Measurements from ENCODE around the gene NGF. TPM values are rescaled to one million over a fixed set of nuclear protein-coding genes. Genes with fewer than 3 reads are reported as not detected.

The NGF gene
- total and polyA plus RNA-seq, 2 experiments from 2014 or later, result 0.37 to 2.6 TPM

DNA sequence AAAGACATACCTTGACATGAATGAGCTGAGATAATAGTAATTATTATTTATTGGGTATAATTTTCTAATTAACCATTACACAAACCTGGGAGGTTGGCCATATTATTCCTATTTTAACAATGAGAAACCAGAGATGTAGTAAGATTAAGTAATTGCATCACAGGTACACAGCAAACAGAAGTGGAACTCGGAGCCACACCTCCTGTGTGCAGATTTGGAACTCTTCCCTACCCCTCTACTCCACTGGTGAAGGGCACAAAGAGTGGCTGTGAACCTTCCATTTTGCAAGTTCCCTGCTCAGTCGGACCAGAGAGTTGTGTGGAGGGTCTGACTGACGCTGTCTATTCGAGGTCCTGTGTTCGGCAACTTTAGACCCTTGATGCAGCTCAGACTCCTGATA lies 45.0 kb downstream of the NGF start:
- no peaks in the 10 kb centered on the region for H3K9me3 ChIP-seq (ENCODE audit: low read depth)
- H2AFZ ChIP-seq, result no peak overlapping the region
- DNase-seq (ENCODE audit: low spot score), result no peak
- H3K4me3 ChIP-seq, result no peak overlapping the region
- TF ChIP-seq EZH2phosphoT487 (IDR thresholded peaks at IDR 0.05; ENCODE audit: low read depth, severe bottlenecking, unreplicated experiment), result no peak
- no peak for TF ChIP-seq CTCF (IDR thresholded peaks at IDR 0.05; ENCODE audit: poor library complexity)
- no peak for TF ChIP-seq EZH2 (IDR thresholded peaks at IDR 0.05; ENCODE audit: borderline replicate concordance)
- H3K36me3 ChIP-seq (replicated peaks; ENCODE audit: insufficient read depth, low read depth), result no peaks in the 10 kb centered on the region
- H3K27ac ChIP-seq, result no peak overlapping the region
- H3K9me2 ChIP-seq (replicated peaks; ENCODE audit: insufficient read depth), result no peaks in the 10 kb centered on the region
- WGBS (ENCODE audit: low lambda C conversion rate, missing lambda C conversion rate), result 96% methylated on average over 5 of the region's 5 CpGs
- no peaks in the 10 kb centered on the region for H4K20me1 ChIP-seq (ENCODE audit: insufficient read depth, poor library complexity, severe bottlenecking)
- no peaks in the 10 kb centered on the region for H3K27me3 ChIP-seq
- H3K4me2 ChIP-seq, result no peak overlapping the region
- H3K4me1 ChIP-seq (ENCODE audit: insufficient read depth), result peaks cover 6% of the 10 kb centered on the region
- H3K79me2 ChIP-seq, result no peaks in the 10 kb centered on the region

DNA sequence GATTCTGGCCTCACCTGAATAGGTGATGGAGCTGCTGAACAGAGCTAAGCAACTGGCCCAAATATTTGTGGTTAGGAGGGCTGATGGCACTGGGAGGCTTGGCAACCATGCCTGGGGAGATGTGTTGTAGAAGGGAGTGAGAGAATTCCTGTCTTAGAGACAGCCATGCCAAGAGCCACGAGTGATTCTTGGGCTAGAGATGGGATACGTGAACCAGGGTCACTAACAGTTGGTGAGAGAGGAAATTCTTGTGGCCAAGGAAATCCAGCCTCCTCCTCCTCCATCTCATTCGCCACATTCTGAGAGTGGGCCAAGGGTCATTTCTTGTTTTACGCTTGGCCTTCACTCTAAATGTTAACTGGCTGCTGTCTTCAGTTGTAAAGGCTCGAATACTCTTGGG lies 46.3 kb downstream of the NGF start:
- no peak for TF ChIP-seq EZH2phosphoT487 (IDR thresholded peaks at IDR 0.05; ENCODE audit: low read depth, severe bottlenecking, unreplicated experiment)
- no peak for TF ChIP-seq EZH2 (IDR thresholded peaks at IDR 0.05; ENCODE audit: borderline replicate concordance)
- TF ChIP-seq CTCF (IDR thresholded peaks at IDR 0.05; ENCODE audit: poor library complexity), result no peak
- no peaks in the 10 kb centered on the region for H3K27me3 ChIP-seq
- H3K79me2 ChIP-seq, result no peaks in the 10 kb centered on the region
- peaks cover 6% of the 10 kb centered on the region for H3K4me1 ChIP-seq (ENCODE audit: insufficient read depth)
- no peaks in the 10 kb centered on the region for H3K36me3 ChIP-seq (replicated peaks; ENCODE audit: insufficient read depth, low read depth)
- H3K9me3 ChIP-seq (ENCODE audit: low read depth), result no peaks in the 10 kb centered on the region
- DNase-seq (ENCODE audit: low spot score), result no peak
- H4K20me1 ChIP-seq (ENCODE audit: insufficient read depth, poor library complexity, severe bottlenecking), result no peaks in the 10 kb centered on the region
- no peak overlapping the region for H3K4me2 ChIP-seq
- H3K9me2 ChIP-seq (replicated peaks; ENCODE audit: insufficient read depth), result no peaks in the 10 kb centered on the region
- 95% methylated on average over 5 of the region's 5 CpGs for WGBS (ENCODE audit: low lambda C conversion rate, missing lambda C conversion rate)
- no peak overlapping the region for H3K4me3 ChIP-seq
- H2AFZ ChIP-seq, result no peak overlapping the region
- no peak overlapping the region for H3K27ac ChIP-seq

DNA sequence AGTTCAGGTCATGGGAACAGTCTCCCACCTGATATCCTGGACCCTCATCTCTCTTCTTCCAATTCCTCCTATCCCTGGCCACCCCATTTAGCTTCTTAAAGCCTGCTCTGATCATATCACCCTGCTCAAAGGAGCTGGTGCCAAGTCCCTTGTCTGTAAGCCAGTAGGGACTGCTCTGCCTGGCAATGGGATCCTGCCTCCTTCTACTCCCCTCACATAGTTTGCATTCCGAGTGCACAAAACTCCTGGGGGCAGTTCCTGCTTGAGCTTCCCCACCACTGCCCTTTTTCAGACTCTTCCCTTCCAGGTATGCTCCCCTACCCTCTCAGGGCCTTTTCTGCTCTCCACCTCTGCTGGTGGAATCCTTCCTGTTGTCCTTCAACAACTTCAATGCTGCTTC lies 48.1 kb downstream of the NGF start:
- peaks cover 14% of the 10 kb centered on the region for H3K4me1 ChIP-seq (ENCODE audit: insufficient read depth)
- 73% methylated on average over 1 of the region's 1 CpG for WGBS (ENCODE audit: low lambda C conversion rate, missing lambda C conversion rate)
- no peaks in the 10 kb centered on the region for H3K36me3 ChIP-seq (replicated peaks; ENCODE audit: insufficient read depth, low read depth)
- H3K27ac ChIP-seq, result no peak overlapping the region
- no peak for TF ChIP-seq EZH2phosphoT487 (IDR thresholded peaks at IDR 0.05; ENCODE audit: low read depth, severe bottlenecking, unreplicated experiment)
- TF ChIP-seq CTCF (IDR thresholded peaks at IDR 0.05; ENCODE audit: poor library complexity), result no peak
- TF ChIP-seq EZH2 (IDR thresholded peaks at IDR 0.05; ENCODE audit: borderline replicate concordance), result no peak
- H4K20me1 ChIP-seq (ENCODE audit: insufficient read depth, poor library complexity, severe bottlenecking), result no peaks in the 10 kb centered on the region
- no peak for DNase-seq (ENCODE audit: low spot score)
- no peak overlapping the region for H3K4me3 ChIP-seq
- no peaks in the 10 kb centered on the region for H3K9me2 ChIP-seq (replicated peaks; ENCODE audit: insufficient read depth)
- no peak overlapping the region for H3K4me2 ChIP-seq
- no peaks in the 10 kb centered on the region for H3K79me2 ChIP-seq
- H3K9me3 ChIP-seq (ENCODE audit: low read depth), result no peaks in the 10 kb centered on the region
- H3K27me3 ChIP-seq, result no peaks in the 10 kb centered on the region
- no peak overlapping the region for H2AFZ ChIP-seq
